ENCODE measurements around the gene KCNH6. TPM values are rescaled to one million over a fixed set of nuclear protein-coding genes. Genes with fewer than 3 reads are reported as not detected.

The KCNH6 gene
- total RNA-seq, 1 experiment from 2014 or later, result 1.6 TPM

DNA sequence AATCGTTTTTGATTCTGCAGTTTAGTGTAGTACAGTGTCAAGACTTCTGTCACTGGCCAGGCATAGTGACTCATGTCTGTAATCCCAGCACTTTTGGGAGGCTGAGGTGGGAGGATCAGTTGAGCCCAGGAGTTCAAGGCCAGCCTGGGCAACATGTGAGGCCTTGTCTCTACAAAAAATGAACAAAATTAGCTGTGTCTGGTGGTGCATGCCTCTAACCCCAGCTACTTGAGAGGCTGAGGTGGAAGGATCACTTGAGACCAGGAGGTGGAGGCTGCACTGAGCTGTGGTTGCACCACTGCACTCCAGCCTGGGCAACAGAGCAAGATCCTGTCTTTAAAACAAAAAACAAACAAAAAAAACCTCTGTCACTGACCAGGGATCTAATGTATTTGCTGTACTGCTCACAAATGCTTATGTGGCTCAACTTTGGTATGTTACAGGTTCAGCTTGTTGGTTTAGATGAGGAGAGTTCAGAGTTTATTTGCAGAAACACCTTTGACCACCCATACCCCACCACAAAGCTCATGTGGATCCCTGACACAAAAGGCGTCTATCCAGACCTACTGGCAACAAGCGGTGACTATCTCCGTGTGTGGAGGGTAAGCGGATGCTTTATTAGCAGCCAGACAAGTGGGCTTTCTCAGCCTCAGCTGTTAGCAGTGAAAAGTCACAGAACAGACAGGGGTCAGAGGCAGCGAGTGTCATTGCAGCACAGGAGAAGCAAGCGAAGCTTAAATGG lies 55.0 kb downstream of the KCNH6 start:
- no peaks in the 10 kb centered on the region for H3K23me2 ChIP-seq (ENCODE audit: insufficient read length, low read depth, low read length, poor library complexity, severe bottlenecking)
- H2BK120ac ChIP-seq (ENCODE audit: low read depth, low read length, poor library complexity, severe bottlenecking), result no peak overlapping the region
- no peaks in the 10 kb centered on the region for H3K9me3 ChIP-seq (ENCODE audit: control insufficient read depth, low read depth, low read length)
- Mint-ChIP-seq H3K9me3 (no peaks in the 10 kb centered on the region), H3K27me3 (ENCODE audit: low read depth) (no peaks in the 10 kb centered on the region), H3K4me3 (no peak overlapping the region), H3K4me1 (peaks cover 17 to 19% of the 10 kb centered on the region in 2 experiments), H3K36me3 (ENCODE audit: insufficient read depth in 1 of 3, low read depth in 3 of 3) (peaks cover 8 to 43% (median 34%) of the 10 kb centered on the region in 3 experiments; a peak in 6 of 7 replicates), H3K27ac (peak overlapping the region; percentile 56 to 72 (median 64); a peak in 2 of 7 replicates)
- DNase-seq, result no peak
- no peak overlapping the region; the same call in 1 of the 2 replicates for H3K14ac ChIP-seq (ENCODE audit: insufficient read depth, low read length)
- peaks cover 1% of the 10 kb centered on the region; the same call in 1 of the 2 replicates for H3K79me2 ChIP-seq (ENCODE audit: insufficient read depth, low read length)
- H2BK20ac ChIP-seq (ENCODE audit: low read depth, low read length, poor library complexity, severe bottlenecking), result no peak overlapping the region
- H3K4me2 ChIP-seq (ENCODE audit: insufficient read depth, insufficient read length, low read length), result no peak overlapping the region
- H4K20me1 ChIP-seq (ENCODE audit: control insufficient read depth, insufficient read depth, insufficient read length), result no peaks in the 10 kb centered on the region
- peaks cover 2% of the 10 kb centered on the region; the same call in 1 of the 2 replicates for H3K4me1 ChIP-seq (ENCODE audit: insufficient read depth, low read length)
- TF ChIP-seq, protein P1, sequence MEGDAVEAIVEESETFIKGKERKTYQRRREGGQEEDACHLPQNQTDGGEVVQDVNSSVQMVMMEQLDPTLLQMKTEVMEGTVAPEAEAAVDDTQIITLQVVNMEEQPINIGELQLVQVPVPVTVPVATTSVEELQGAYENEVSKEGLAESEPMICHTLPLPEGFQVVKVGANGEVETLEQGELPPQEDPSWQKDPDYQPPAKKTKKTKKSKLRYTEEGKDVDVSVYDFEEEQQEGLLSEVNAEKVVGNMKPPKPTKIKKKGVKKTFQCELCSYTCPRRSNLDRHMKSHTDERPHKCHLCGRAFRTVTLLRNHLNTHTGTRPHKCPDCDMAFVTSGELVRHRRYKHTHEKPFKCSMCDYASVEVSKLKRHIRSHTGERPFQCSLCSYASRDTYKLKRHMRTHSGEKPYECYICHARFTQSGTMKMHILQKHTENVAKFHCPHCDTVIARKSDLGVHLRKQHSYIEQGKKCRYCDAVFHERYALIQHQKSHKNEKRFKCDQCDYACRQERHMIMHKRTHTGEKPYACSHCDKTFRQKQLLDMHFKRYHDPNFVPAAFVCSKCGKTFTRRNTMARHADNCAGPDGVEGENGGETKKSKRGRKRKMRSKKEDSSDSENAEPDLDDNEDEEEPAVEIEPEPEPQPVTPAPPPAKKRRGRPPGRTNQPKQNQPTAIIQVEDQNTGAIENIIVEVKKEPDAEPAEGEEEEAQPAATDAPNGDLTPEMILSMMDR (conservative IDR thresholded peaks at IDR 0.05), result no peak
- no peaks in the 10 kb centered on the region for H3K27me3 ChIP-seq (ENCODE audit: insufficient read depth, low read length)
- no peak overlapping the region for H3K27ac ChIP-seq (ENCODE audit: insufficient read length, low read depth, low read length)
- no CpG with 5 or more reads among the region's 7 CpGs for WGBS (ENCODE audit: extremely low coverage, insufficient read length, low lambda C conversion rate)
- no peak overlapping the region for H2AFZ ChIP-seq (ENCODE audit: low read length)
- no peak overlapping the region for H2BK12ac ChIP-seq (ENCODE audit: insufficient read length, low read depth, low read length)
- H2BK5ac ChIP-seq (ENCODE audit: insufficient read length, low read length), result no peak overlapping the region
- no peak overlapping the region for H4K8ac ChIP-seq (replicated peaks; ENCODE audit: insufficient read length, low read depth, low read length)
- H3K56ac ChIP-seq (ENCODE audit: insufficient read length, low read depth, low read length), result no peak overlapping the region
- no peak overlapping the region for H4K5ac ChIP-seq (ENCODE audit: insufficient read length, low read depth, low read length)
- peaks cover 6% of the 10 kb centered on the region for H3K79me1 ChIP-seq (ENCODE audit: insufficient read depth, low read depth, low read length, poor library complexity, severe bottlenecking)
- no peak overlapping the region for H3K23ac ChIP-seq (ENCODE audit: insufficient read length, low read depth, low read length)
- no peak overlapping the region for H3K18ac ChIP-seq (ENCODE audit: insufficient read length, low read depth, low read length)
- no peak overlapping the region for H2BK15ac ChIP-seq (ENCODE audit: low read depth, low read length)
- H2AK5ac ChIP-seq (ENCODE audit: insufficient read length, low read length), result no peak overlapping the region
- no peak overlapping the region for H4K91ac ChIP-seq (ENCODE audit: insufficient read length, low read depth, low read length)
- H3K4ac ChIP-seq (ENCODE audit: low read depth, low read length), result no peak overlapping the region
- no peak overlapping the region for H3K9ac ChIP-seq (ENCODE audit: extremely low read depth, insufficient read length, low read length)
- H3T11ph ChIP-seq (ENCODE audit: low read length), result no peak overlapping the region

All from H9 (cell line).